ENCODE measurements around the gene UBL4A. TPM values are rescaled to one million over a fixed set of nuclear protein-coding genes. Genes with fewer than 3 reads are reported as not detected.

The UBL4A gene
- 20.8 to 21.2 TPM (median 20.8 TPM) in 3 replicates for total RNA-seq
- long read RNA-seq, transcript UBL4A-202 (4 exons, 2,382 nt), result major isoform, 73 of 100 reads
- long read RNA-seq, partial matches to known transcripts, result 1 of 100 reads
- long read RNA-seq, other reads (novel, unspliced or antisense), result 24 of 100 reads

GRCh38 chrX:154486396-154487207 lies at the start of gene UBL4A:
Gene UBL4A, minus strand, starts transcription at chrX:154486615. Its CDS starts 31 bp downstream, at chrX:154486584.
- H3K9me3 Mint-ChIP-seq (ENCODE audit: low read depth), result peaks cover 4% of the 10 kb centered on the region
- H3K27ac Mint-ChIP-seq (ENCODE audit: unreplicated experiment), result peak within 1 kb of the TSS; percentile 12

GRCh38 chrX:154535892-154536291 lies 49.5 kb upstream of the UBL4A start:
- Mint-ChIP-seq H3K36me3 (ENCODE audit: low read depth) (peaks cover 6% of the 10 kb centered on the region), H3K4me3 (ENCODE audit: unreplicated experiment) (no peak overlapping the region), H3K27ac (ENCODE audit: unreplicated experiment) (no peak overlapping the region), H3K4me1 (ENCODE audit: low read depth) (peaks cover 19% of the 10 kb centered on the region), H3K27me3 (ENCODE audit: low read depth) (no peaks in the 10 kb centered on the region), H3K9me3 (ENCODE audit: low read depth) (no peaks in the 10 kb centered on the region)
- no peak for TF ChIP-seq CTCF (IDR thresholded peaks at IDR 0.05)
- DNase-seq (ENCODE audit: low spot score), result no peak

More at GRCh38 chrX:154486396-154487207, at the start of gene UBL4A:
- Mint-ChIP-seq H3K36me3 (ENCODE audit: low read depth) (peaks cover 7% of the 10 kb centered on the region), H3K4me1 (ENCODE audit: low read depth) (peaks cover 16% of the 10 kb centered on the region), H3K27me3 (ENCODE audit: low read depth) (no peaks in the 10 kb centered on the region), H3K4me3 (ENCODE audit: unreplicated experiment) (peak within 1 kb of the TSS; percentile 68)
- no peak for TF ChIP-seq CTCF (IDR thresholded peaks at IDR 0.05)
- no peak for DNase-seq (ENCODE audit: low spot score)

GRCh38 chrX:154534526-154535322 lies 48.3 kb upstream of the UBL4A start:
- no peak for DNase-seq (ENCODE audit: low spot score)
- H3K27me3 Mint-ChIP-seq (ENCODE audit: low read depth), result no peaks in the 10 kb centered on the region
- peaks cover 6% of the 10 kb centered on the region for H3K36me3 Mint-ChIP-seq (ENCODE audit: low read depth)
- no peak overlapping the region for H3K4me3 Mint-ChIP-seq (ENCODE audit: unreplicated experiment)
- no peaks in the 10 kb centered on the region for H3K9me3 Mint-ChIP-seq (ENCODE audit: low read depth)
- peak overlapping the region; percentile 17 for H3K27ac Mint-ChIP-seq (ENCODE audit: unreplicated experiment)
- H3K4me1 Mint-ChIP-seq (ENCODE audit: low read depth), result peaks cover 17% of the 10 kb centered on the region
- peak; percentile 94 for TF ChIP-seq CTCF (IDR thresholded peaks at IDR 0.05)

GRCh38 chrX:154532690-154533089 lies 46.3 kb upstream of the UBL4A start:
- no peaks in the 10 kb centered on the region for H3K9me3 Mint-ChIP-seq (ENCODE audit: low read depth)
- no peak for TF ChIP-seq CTCF (IDR thresholded peaks at IDR 0.05)
- DNase-seq (ENCODE audit: low spot score), result no peak
- no peaks in the 10 kb centered on the region for H3K27me3 Mint-ChIP-seq (ENCODE audit: low read depth)
- no peak overlapping the region for H3K27ac Mint-ChIP-seq (ENCODE audit: unreplicated experiment)
- H3K36me3 Mint-ChIP-seq (ENCODE audit: low read depth), result peaks cover 6% of the 10 kb centered on the region
- peaks cover 15% of the 10 kb centered on the region for H3K4me1 Mint-ChIP-seq (ENCODE audit: low read depth)
- no peak overlapping the region for H3K4me3 Mint-ChIP-seq (ENCODE audit: unreplicated experiment)

- H3K4me3 Mint-ChIP-seq (ENCODE audit: unreplicated experiment), result no peak overlapping the region
- H3K27me3 Mint-ChIP-seq (ENCODE audit: low read depth), result no peaks in the 10 kb centered on the region
- TF ChIP-seq CTCF (IDR thresholded peaks at IDR 0.05), result no peak
- peaks cover 26% of the 10 kb centered on the region for H3K4me1 Mint-ChIP-seq (ENCODE audit: low read depth)
- H3K9me3 Mint-ChIP-seq (ENCODE audit: low read depth), result no peaks in the 10 kb centered on the region
- DNase-seq (ENCODE audit: low spot score), result no peak
- peak overlapping the region; percentile 66 for H3K27ac Mint-ChIP-seq (ENCODE audit: unreplicated experiment)
- peaks cover 6% of the 10 kb centered on the region for H3K36me3 Mint-ChIP-seq (ENCODE audit: low read depth)
These were observed 45.2 kb upstream of the UBL4A start for GRCh38 chrX:154531626-154532025.

All from chondrocyte (in vitro differentiated cells).